Subcutaneous adipose tissue (tissue), 4 donors: ENCODE measurements around the gene RRP7A. TPM values are rescaled to one million over a fixed set of nuclear protein-coding genes. Genes with fewer than 3 reads are reported as not detected.

Experiments
- small RNA-seq: library from RNA; depleted of rRNA; stranded (forward); fragments of <200 nt; gene quantifications from one replicate; pipeline ENCODE3, GENCODE V24; 2016
- total RNA-seq, 4 donors: library from RNA; depleted of rRNA; stranded (reverse); fragments of >200 nt; gene quantifications; one replicate each; pipeline ENCODE4 v1.1.0, GENCODE V29; 2016
- TF ChIP-seq, protein P1 (sequence below): fragments of 450-650 bp; IDR thresholded peaks from one replicate; pipeline ENCODE4 v1.5.1; 2016; ENCODE audit warnings: low read depth, mild to moderate bottlenecking, control low read depth, antibody characterized with exemption, moderate library complexity

The RRP7A gene
- total RNA-seq, 4 donors from 2014 or later: 10.9 to 29.4 (median 17.4) TPM

DNA sequence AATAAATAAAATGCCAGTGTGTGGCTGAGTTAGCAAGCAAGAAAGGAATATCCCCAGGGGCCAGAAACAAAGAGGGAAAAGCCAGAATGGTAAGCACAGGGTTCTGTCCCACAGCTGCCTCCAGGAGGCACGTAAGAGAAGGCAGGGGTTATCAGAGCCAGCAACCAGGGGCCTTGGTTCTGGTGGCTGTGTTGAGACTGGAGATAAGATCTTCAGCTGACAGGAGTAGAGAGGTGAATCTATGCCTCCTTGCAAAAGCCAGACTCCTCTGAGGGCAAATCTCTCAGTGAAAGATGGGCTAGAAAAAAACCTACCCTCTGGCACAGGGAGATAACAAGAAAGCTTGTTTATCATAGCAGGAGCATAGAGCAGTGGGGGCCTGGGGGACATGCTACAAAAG, 57.6 kb downstream of the RRP7A start:
- TF ChIP-seq, protein P1, sequence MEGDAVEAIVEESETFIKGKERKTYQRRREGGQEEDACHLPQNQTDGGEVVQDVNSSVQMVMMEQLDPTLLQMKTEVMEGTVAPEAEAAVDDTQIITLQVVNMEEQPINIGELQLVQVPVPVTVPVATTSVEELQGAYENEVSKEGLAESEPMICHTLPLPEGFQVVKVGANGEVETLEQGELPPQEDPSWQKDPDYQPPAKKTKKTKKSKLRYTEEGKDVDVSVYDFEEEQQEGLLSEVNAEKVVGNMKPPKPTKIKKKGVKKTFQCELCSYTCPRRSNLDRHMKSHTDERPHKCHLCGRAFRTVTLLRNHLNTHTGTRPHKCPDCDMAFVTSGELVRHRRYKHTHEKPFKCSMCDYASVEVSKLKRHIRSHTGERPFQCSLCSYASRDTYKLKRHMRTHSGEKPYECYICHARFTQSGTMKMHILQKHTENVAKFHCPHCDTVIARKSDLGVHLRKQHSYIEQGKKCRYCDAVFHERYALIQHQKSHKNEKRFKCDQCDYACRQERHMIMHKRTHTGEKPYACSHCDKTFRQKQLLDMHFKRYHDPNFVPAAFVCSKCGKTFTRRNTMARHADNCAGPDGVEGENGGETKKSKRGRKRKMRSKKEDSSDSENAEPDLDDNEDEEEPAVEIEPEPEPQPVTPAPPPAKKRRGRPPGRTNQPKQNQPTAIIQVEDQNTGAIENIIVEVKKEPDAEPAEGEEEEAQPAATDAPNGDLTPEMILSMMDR: no peak

DNA sequence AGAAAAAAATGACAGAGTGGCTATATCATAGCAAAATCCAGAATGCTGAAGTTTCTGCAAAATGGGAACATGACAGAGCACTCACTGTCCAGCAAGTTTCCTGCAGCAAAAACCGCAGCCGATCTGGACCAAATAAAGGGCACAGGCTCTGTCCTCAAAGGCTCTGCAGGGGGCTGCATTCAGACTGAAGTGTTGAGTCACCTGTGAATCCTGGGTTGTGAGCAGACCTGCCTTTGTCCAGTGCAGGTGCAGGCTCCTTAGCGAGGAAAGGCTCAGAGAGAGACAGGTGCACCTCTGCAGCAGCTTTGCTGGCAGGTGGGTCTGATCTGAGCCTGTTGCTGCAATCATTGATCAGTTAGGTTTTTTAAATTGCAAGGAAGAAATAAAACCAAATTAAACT, 58.1 kb downstream of the RRP7A start:
- TF ChIP-seq, protein P1: no peak

Small RNA genes within 50 kb of the gene (small RNA-seq; reads per million reads assigned to genes)
- gene RN7SKP80 (not detected), gene RNU6-513P (not detected)

Other genes with a start within 250 kb of the RRP7A start
- gene TCF20, start 249.1 kb downstream of the RRP7A start, total RNA-seq: 10 to 100 TPM; 17.8 to 25.6 (median 22.4) TPM
- gene NFAM1, start 87.4 kb downstream of the RRP7A start, total RNA-seq: 10 to 100 TPM in 1 of 4 donors, 1 to 10 TPM in 3; 2.6 to 10.9 (median 5.8) TPM
- gene SERHL2, start 34.2 kb upstream of the RRP7A start, total RNA-seq: 1 to 10 TPM; 1.3 to 2.1 (median 1.8) TPM
- gene POLDIP3, start 95.1 kb upstream of the RRP7A start, total RNA-seq: 10 to 100 TPM; 24.9 to 29.3 (median 25.6) TPM
- 1 to 10 TPM in 1 of 4 donors, not detected in 3; 2.4 TPM for gene ATP5MGL, start 120.8 kb upstream of the RRP7A start, total RNA-seq
- 100 to 1,000 TPM; 131 to 381 (median 222) TPM for gene CYB5R3, start 129.6 kb upstream of the RRP7A start, total RNA-seq
- gene A4GALT, start 201.1 kb upstream of the RRP7A start, total RNA-seq: 10 to 100 TPM; 10.9 to 36.4 (median 23.3) TPM